ENCODE data around the gene PSME1.

Gene PSME1

DNA sequence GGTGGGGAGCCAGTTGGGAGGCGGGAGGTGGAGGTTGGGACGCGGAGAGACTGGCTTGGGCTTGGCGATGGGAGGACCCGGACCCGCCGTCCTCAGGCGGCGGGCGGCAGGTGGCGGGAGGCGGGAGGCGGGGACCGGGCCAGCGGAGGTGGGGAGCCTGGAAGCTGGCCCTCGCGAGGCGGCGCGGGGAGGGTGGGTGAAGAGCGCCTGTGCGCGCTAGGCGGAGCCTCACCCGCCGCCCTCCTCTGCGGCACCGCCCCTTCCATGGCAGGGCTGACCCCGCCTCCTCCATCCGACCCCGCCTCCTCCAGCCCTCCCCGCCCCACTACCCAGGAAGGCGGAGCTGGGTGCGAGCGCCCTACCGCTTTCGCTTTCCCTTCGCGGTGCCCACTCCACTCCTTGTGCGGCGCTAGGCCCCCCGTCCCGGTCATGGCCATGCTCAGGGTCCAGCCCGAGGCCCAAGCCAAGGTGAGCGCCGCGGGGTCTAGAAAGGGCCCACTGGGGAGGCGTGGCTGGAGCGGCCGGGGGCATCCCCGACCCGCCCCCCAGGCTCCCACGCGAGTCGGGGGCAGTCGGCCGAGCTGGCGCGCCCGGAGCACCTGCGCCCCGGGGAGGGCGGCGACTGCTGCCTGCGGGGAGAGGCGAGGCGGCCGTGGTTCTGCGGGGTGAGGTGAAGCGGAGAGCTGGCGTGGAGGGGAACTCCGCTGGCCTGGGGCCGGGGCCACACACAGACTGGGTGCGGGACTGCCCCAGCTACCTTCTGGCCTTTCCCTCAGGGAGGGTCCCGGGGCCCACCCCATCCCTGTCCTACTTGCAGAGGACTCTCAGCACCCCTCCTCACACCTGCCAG, at the start of gene PSME1:
Gene PSME1, plus strand, starts transcription at position 361 of the 850 bp plus-strand sequence. Its CDS starts 69 bp downstream, at position 430.
- H3K27me3 ChIP-seq (ENCODE audit: control insufficient read depth, insufficient read depth, low read length), result no peaks in the 10 kb centered on the region
- H3K4me3 ChIP-seq (ENCODE audit: low read depth, low read length), result peak within 1 kb of the TSS; percentile 76
- no peaks in the 10 kb centered on the region for H3K9me3 ChIP-seq (ENCODE audit: control insufficient read depth, insufficient read depth, low read length)
- peak within 1 kb of the TSS; percentile 38 for H3K9ac ChIP-seq (ENCODE audit: low read depth, low read length)
- H3K36me3 ChIP-seq (ENCODE audit: control insufficient read depth, insufficient read depth, low read length), result peaks cover 20% of the 10 kb centered on the region
- peaks cover 11% of the 10 kb centered on the region for H3K4me1 ChIP-seq (ENCODE audit: control insufficient read depth, insufficient read depth, low read length)

DNA sequence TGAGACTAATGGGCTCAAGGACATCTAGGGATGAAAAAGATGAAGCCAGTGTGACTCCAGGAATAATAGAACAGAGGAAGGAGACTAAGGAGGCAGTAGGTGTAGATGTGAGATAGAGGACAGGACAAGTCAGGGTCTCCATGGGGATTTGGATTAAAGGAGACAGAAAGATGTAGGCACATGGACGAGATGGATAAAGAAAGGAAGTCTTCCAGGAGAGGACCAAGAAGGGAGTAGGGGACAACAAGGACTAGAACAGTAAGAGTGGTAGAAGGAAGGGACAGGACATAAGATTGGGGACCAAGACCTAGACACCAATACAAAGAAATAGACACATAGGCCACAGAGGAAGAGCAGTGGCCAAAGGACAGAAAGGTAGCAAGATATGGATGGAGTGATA, 49.0 kb upstream of the PSME1 start:
- Histone ChIP-seq H3K4me1 (ENCODE audit: control insufficient read depth, insufficient read depth, low read length) (peaks cover 4% of the 10 kb centered on the region), H3K4me3 (ENCODE audit: low read depth, low read length) (no peak overlapping the region), H3K9ac (ENCODE audit: low read depth, low read length) (no peak overlapping the region), H3K9me3 (ENCODE audit: control insufficient read depth, insufficient read depth, low read length) (no peaks in the 10 kb centered on the region), H3K27me3 (ENCODE audit: control insufficient read depth, insufficient read depth, low read length) (peaks cover 14% of the 10 kb centered on the region), H3K36me3 (ENCODE audit: control insufficient read depth, insufficient read depth, low read length) (no peaks in the 10 kb centered on the region)

DNA sequence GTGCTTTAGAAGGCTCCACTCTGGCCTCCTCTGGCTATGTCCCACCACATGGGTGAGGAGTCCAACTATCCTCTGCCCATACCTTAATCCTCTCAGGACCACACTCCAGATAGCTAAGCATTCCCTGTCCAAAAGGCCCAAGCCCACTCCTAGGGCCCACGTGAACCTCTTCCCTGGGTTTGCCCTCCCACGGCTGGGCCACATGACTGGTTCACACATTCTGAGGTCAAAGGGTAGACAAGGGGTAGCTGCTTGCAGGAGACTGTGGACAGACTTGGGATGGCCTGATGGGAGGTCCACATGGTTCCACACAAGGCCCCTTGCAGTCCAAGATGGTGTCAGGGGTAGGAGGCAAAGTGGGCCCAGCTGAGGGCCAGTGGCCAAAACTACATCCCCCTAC, 47.9 kb upstream of the PSME1 start:
- Histone ChIP-seq H3K9ac (ENCODE audit: low read depth, low read length) (no peak overlapping the region), H3K9me3 (ENCODE audit: control insufficient read depth, insufficient read depth, low read length) (no peaks in the 10 kb centered on the region), H3K4me1 (ENCODE audit: control insufficient read depth, insufficient read depth, low read length) (no peaks in the 10 kb centered on the region), H3K4me3 (ENCODE audit: low read depth, low read length) (no peak overlapping the region), H3K27me3 (ENCODE audit: control insufficient read depth, insufficient read depth, low read length) (peaks cover 10% of the 10 kb centered on the region), H3K36me3 (ENCODE audit: control insufficient read depth, insufficient read depth, low read length) (no peaks in the 10 kb centered on the region)

DNA sequence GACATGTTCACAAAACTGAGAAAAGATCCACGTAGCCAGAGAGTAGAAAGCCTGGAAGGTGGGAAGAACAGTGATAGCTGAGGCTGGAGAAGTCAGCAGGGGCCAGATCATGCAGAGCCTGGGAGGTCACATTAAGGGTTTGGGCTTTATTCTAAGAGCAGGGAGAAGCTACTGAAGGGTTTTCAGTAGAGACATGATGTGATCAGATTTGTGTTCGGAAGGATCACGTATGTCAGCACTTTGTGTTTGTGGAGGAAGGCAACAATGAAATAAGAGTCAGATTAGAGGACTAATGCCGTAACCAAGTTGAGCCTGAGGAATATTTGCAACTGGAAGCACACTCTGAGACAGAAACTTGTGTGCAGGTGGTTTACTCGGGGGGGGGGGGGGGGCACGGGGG, 46.1 kb upstream of the PSME1 start:
- Histone ChIP-seq H3K4me1 (ENCODE audit: control insufficient read depth, insufficient read depth, low read length) (no peaks in the 10 kb centered on the region), H3K27me3 (ENCODE audit: control insufficient read depth, insufficient read depth, low read length) (peaks cover 6% of the 10 kb centered on the region), H3K36me3 (ENCODE audit: control insufficient read depth, insufficient read depth, low read length) (no peaks in the 10 kb centered on the region), H3K4me3 (ENCODE audit: low read depth, low read length) (no peak overlapping the region), H3K9ac (ENCODE audit: low read depth, low read length) (no peak overlapping the region), H3K9me3 (ENCODE audit: control insufficient read depth, insufficient read depth, low read length) (no peaks in the 10 kb centered on the region)

DNA sequence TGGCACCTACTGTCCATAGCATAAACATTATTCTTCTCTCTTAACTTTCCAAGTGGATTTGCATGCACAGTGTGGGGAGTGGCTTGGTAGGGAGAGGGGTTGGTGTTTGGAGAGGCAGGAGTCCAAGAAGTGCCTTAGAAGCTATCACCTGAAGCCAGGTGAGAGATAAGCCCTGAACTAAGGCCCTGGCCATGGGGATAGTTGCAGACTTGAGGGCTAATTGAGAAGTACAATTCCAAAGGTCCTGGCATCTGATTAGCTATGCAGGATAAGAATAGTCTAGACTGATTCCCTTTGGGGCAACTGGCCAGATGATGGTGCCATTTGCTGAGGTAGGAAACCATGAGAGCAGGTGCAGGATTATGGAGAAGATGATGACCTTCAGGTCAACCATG, 43.9 kb upstream of the PSME1 start:
- Histone ChIP-seq H3K4me1 (ENCODE audit: control insufficient read depth, insufficient read depth, low read length) (peaks cover 8% of the 10 kb centered on the region), H3K27me3 (ENCODE audit: control insufficient read depth, insufficient read depth, low read length) (peaks cover 6% of the 10 kb centered on the region), H3K9ac (ENCODE audit: low read depth, low read length) (no peak overlapping the region), H3K4me3 (ENCODE audit: low read depth, low read length) (no peak overlapping the region), H3K36me3 (ENCODE audit: control insufficient read depth, insufficient read depth, low read length) (peaks cover 5% of the 10 kb centered on the region), H3K9me3 (ENCODE audit: control insufficient read depth, insufficient read depth, low read length) (no peaks in the 10 kb centered on the region)

DNA sequence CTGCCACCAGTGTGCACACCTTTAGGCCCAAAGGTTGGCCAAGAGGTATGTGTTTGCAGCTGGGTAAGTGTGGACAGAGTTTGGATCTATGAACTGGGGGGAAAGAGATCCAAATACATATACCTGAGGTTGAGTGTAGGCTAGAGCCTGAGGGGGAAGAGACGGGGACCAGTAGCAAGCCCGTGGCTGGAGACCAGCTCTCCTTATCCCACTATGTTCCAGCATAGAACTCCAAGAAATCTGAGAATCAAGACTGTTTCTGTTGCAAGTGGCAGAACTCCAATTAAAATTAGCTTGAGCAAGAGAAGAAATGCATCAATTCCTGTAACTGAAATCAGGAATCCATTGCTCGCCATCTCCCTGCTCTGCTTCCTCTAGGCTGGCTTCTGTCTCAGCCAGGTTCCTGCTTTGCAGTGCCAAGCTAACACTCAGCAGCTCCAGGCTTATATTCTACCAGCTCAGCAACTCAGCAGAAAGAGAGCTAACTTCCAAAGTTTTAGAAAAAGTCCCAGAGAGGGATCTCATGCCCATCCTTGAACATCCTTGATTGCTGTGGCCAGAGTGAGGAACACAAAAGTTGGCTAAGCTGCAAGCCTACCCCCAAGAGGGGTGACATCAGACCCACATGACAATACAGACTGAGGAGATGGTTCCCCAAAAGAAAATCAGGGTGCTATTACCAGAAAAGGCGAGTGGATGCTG, 43.3 kb upstream of the PSME1 start:
- H3K4me3 ChIP-seq (ENCODE audit: low read depth, low read length), result no peak overlapping the region
- H3K27me3 ChIP-seq (ENCODE audit: control insufficient read depth, insufficient read depth, low read length), result peaks cover 6% of the 10 kb centered on the region
- H3K9me3 ChIP-seq (ENCODE audit: control insufficient read depth, insufficient read depth, low read length), result no peaks in the 10 kb centered on the region
- H3K36me3 ChIP-seq (ENCODE audit: control insufficient read depth, insufficient read depth, low read length), result peaks cover 6% of the 10 kb centered on the region
- H3K4me1 ChIP-seq (ENCODE audit: control insufficient read depth, insufficient read depth, low read length), result peaks cover 8% of the 10 kb centered on the region
- H3K9ac ChIP-seq (ENCODE audit: low read depth, low read length), result no peak overlapping the region

DNA sequence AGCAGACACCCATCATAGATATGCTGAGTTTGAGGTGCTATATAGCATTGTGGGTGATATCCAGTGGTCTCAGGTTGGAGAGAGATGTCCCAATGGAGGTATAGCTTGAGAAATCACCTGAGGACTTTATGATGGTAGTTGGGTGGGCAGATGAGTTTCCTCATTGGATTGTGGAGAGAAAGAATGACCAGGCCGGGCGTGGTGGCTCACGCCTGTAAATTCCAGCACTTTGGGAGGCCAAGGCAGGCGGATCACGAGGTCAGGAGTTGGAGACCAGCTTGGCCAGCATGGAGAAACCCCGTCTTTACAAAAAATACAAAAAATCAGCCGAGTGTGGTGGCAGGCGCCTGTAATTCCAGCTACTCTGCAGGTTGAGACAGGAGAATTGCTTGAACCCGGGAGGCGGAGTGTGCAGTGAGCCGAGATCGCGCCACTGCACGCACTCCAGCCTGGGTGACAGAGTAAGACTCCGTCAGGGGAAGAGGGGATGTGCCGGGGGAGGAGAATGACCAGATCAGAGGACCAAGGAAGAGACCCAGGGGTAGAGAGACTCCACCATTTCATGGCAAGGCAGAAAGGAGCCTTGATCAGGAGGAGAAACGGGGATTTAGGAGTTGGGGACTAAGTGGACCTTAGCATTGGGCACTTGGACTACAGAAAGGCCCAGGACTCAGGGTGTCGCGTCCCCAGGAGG, 42.6 kb upstream of the PSME1 start:
- H3K9me3 ChIP-seq (ENCODE audit: control insufficient read depth, insufficient read depth, low read length), result no peaks in the 10 kb centered on the region
- H3K9ac ChIP-seq (ENCODE audit: low read depth, low read length), result peak overlapping the region; percentile 71
- peak overlapping the region; percentile 39 for H3K4me3 ChIP-seq (ENCODE audit: low read depth, low read length)
- H3K27me3 ChIP-seq (ENCODE audit: control insufficient read depth, insufficient read depth, low read length), result peaks cover 6% of the 10 kb centered on the region
- H3K36me3 ChIP-seq (ENCODE audit: control insufficient read depth, insufficient read depth, low read length), result peaks cover 11% of the 10 kb centered on the region
- peaks cover 8% of the 10 kb centered on the region for H3K4me1 ChIP-seq (ENCODE audit: control insufficient read depth, insufficient read depth, low read length)

DNA sequence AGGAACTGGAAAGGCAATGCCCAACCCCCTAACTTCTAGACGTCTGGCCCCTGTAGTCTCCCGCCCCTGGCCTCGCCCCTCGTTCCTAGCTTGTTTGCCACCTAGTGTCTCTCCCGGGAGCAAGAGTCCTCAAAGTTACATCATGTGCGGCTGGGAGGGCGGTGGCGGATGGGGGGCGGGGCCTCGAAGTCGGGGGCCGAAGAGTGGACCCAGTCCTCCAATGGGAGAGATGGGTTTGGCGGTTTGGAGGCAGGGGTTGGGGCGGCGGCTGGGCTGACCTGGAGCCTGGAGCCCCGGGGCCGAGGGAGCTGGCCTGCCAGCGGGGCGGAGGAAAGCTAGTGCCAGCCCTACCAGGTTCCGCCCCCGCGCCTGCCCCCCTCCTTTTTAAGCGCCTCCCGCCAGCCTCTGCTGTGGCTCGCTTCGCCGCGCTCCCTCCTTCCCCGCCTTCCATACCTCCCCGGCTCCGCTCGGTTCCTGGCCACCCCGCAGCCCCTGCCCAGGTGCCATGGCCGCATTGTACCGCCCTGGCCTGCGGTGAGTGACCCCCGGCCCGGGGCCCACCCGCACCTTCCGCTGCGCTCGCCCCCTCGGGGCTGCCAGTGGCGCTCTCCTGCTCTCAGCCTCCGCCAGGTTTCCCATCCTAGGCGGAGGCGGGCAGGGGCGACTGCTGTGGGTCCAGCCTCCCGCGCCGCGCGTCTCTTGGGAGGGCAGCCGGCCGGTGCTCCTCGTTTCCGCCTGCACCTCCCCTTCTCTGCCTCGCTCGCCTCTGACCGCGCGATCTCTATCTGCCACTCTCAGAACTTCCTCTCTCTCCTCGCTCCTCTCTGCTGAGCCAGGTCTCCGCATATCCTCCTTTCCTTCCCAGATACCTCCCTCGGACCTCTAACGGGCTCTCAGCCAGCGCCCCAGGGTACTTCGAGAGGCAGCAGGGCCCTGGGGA, 41.8 kb upstream of the PSME1 start, which contains the start of gene PCK2:
Gene PCK2, plus strand, starts transcription at position 411 of the 940 bp plus-strand sequence. Its CDS starts 95 bp downstream, at position 506.
- H3K36me3 ChIP-seq (ENCODE audit: control insufficient read depth, insufficient read depth, low read length), result peaks cover 17% of the 10 kb centered on the region
- H3K4me1 ChIP-seq (ENCODE audit: control insufficient read depth, insufficient read depth, low read length), result peaks cover 8% of the 10 kb centered on the region
- peak within 1 kb of the TSS; percentile 95 for H3K9ac ChIP-seq (ENCODE audit: low read depth, low read length)
- no peaks in the 10 kb centered on the region for H3K9me3 ChIP-seq (ENCODE audit: control insufficient read depth, insufficient read depth, low read length)
- peaks cover 6% of the 10 kb centered on the region for H3K27me3 ChIP-seq (ENCODE audit: control insufficient read depth, insufficient read depth, low read length)
- H3K4me3 ChIP-seq (ENCODE audit: low read depth, low read length), result peak within 1 kb of the TSS; percentile 94

DNA sequence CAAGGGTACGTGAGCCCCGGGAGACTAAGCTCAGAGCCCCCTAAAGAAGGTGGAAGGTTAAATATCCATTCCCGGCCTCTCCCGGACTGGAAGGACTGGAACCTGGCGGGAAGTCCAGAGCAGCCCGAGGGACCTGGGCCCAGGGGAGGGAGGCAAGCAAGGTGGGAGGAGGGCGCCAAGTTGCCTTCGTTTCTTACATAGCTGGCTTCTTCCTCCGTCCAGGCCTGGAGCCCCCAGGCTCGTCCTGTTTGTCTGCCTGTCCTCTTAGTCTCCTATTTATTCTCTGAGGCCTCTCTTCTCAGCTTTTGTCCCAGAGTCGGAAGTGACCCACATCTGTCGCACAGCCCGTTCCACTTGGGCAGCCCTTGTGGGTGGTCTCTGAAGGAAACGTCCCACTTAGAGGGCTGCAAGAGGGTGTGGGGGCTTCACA, 41.1 kb upstream of the PSME1 start:
- Histone ChIP-seq H3K4me3 (ENCODE audit: low read depth, low read length) (peak overlapping the region; percentile 94), H3K4me1 (ENCODE audit: control insufficient read depth, insufficient read depth, low read length) (peaks cover 8% of the 10 kb centered on the region)

DNA sequence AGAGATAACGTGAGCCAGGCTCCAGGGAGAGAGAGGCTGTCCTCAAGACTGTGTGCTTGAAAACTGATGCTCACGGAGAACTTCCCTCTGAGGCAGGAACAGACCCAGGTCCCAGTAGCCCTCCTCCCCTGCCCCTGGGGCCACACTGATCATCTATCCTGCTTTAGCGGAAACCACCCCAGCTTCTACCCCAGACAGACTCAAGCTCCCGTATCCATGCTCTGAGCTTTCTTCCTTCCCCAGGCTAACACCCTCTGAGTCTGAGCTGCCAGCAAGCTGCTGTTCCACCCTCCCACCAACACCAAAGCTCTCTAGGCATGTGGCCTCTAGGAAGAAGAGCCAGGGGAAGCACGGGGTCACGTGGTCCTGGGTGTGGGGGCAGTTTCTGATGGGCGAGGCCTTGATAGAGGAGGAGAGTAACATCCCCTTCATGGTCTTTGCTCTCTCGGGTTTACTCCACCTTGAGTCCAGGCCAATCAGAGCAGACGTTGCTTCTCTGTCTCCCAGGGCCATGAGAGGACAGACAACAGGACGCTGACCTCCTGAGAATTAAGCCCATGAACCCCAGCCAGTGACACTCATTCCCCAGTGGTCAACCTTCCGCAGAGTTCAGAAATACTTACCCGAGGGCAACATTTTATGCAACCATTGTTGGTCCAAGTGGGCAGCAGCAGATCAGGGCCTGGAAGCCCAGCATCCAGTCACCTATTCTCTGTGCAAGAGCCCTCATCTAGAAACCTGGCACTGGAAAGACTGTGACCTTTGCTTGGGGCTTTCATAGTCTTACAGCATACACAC, 40.5 kb upstream of the PSME1 start:
- H3K9ac ChIP-seq (ENCODE audit: low read depth, low read length), result peak overlapping the region; percentile 95
- H3K27me3 ChIP-seq (ENCODE audit: control insufficient read depth, insufficient read depth, low read length), result peaks cover 6% of the 10 kb centered on the region
- H3K4me1 ChIP-seq (ENCODE audit: control insufficient read depth, insufficient read depth, low read length), result peaks cover 8% of the 10 kb centered on the region
- no peaks in the 10 kb centered on the region for H3K9me3 ChIP-seq (ENCODE audit: control insufficient read depth, insufficient read depth, low read length)
- peak overlapping the region; percentile 94 for H3K4me3 ChIP-seq (ENCODE audit: low read depth, low read length)
- peaks cover 27% of the 10 kb centered on the region for H3K36me3 ChIP-seq (ENCODE audit: control insufficient read depth, insufficient read depth, low read length)

More for the DNA sequence above, 41.1 kb upstream of the PSME1 start:
- peak overlapping the region; percentile 95 for H3K9ac ChIP-seq (ENCODE audit: low read depth, low read length)
- peaks cover 6% of the 10 kb centered on the region for H3K27me3 ChIP-seq (ENCODE audit: control insufficient read depth, insufficient read depth, low read length)
- peaks cover 23% of the 10 kb centered on the region for H3K36me3 ChIP-seq (ENCODE audit: control insufficient read depth, insufficient read depth, low read length)
- no peaks in the 10 kb centered on the region for H3K9me3 ChIP-seq (ENCODE audit: control insufficient read depth, insufficient read depth, low read length)
